H1 (cell line): ENCODE data around the gene UHMK1.

Experiments used
- CREB1 ChIP-seq: IDR thresholded peaks from 2 replicates; pipeline ENCODE4 v1.6.1; 2012; ENCODE audit warnings: inconsistent platforms
- CTCF ChIP-seq, 3 experiments: IDR thresholded peaks; 1 replicate in 2 of 3; 2 replicates in 1 of 3; pipeline versions ENCODE4 v1.5.1 to v1.6.1; 2011; ENCODE audit warnings: low read length in 3 of 3, mild to moderate bottlenecking in 3 of 3, inconsistent platforms in 2 of 3, low read depth in 1 of 3, moderate library complexity in 1 of 3; ENCODE audit not compliant: insufficient read depth in 1 of 3; ENCODE audit errors: control extremely low read depth in 1 of 3
- SP2 ChIP-seq: IDR thresholded peaks from 2 replicates; pipeline ENCODE4 v1.6.1; 2012; ENCODE audit warnings: mild to moderate bottlenecking, low read length, inconsistent platforms

- TF ChIP-seq SP2 (no peak), CTCF (IDR thresholded peaks at IDR 0.05; ENCODE audit: control extremely low read depth in 1 of 3, insufficient read depth in 1 of 3, low read depth in 1 of 3, low read length in 3 of 3) (no peak), CREB1 (no peak)
Observed at GRCh38 chr1:162471290-162471853, 26.2 kb upstream of the UHMK1 start.
